ENCODE results near the gene AGAP3.

Gene AGAP3

DNA sequence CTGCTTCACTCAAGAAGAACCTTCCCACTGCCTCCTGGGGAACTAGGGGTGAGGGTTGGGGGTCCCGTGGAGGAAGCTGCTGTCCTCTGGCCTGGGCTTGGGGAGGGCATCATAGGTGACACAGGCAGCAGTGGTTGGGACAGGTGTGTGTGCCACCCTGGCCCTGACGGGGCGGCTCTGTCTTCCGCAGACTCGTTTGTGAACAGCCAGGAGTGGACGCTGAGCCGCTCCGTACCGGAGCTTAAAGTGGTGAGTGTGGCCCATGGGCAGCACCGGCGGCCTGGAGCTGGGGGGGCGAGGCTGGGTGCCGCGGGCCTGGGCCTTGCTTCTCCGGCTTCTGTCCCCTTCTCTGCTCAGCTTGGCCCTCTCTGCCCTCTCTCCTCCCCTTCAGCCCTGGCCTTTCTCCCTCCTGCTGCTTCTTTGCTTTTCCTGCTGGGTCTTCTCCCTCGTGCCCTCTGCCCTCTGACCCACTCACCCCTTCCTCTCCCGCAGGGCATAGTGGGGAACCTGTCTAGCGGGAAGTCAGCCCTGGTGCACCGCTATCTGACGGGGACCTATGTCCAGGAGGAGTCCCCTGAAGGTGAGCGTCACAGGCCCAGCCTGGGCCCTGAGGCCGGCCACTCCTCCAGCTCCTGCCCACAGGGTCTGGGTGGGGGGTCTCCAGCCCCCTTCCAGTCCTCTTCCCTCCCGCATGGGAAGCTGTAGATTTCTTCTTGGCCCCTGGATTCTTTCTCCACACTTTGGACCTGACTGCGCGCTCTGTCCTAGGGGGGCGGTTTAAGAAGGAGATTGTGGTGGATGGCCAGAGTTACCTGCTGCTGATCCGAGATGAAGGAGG lies 30.5 kb downstream of the AGAP3 start:
- H3K27ac ChIP-seq: no peak overlapping the region

DNA sequence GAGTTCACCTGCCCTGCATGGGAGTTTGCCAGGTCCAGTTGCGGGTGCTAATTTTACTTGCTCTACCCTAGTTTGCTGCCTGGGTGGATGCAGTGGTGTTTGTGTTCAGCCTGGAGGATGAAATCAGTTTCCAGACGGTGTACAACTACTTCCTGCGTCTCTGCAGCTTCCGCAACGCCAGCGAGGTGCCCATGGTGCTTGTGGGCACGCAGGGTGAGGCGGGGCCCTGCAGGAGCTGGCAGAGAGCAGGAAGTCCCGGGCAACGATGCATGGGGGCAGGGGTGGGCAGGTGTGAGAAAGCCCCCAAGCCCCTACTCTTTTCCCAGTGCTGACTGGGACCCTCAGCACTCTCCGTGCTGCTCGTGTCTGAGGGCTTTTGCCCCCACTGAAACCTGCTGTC lies 31.3 kb downstream of the AGAP3 start:
- TF ChIP-seq ZFX (IDR thresholded peaks at IDR 0.05): no peak
- TF ChIP-seq, protein P1, sequence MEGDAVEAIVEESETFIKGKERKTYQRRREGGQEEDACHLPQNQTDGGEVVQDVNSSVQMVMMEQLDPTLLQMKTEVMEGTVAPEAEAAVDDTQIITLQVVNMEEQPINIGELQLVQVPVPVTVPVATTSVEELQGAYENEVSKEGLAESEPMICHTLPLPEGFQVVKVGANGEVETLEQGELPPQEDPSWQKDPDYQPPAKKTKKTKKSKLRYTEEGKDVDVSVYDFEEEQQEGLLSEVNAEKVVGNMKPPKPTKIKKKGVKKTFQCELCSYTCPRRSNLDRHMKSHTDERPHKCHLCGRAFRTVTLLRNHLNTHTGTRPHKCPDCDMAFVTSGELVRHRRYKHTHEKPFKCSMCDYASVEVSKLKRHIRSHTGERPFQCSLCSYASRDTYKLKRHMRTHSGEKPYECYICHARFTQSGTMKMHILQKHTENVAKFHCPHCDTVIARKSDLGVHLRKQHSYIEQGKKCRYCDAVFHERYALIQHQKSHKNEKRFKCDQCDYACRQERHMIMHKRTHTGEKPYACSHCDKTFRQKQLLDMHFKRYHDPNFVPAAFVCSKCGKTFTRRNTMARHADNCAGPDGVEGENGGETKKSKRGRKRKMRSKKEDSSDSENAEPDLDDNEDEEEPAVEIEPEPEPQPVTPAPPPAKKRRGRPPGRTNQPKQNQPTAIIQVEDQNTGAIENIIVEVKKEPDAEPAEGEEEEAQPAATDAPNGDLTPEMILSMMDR (conservative IDR thresholded peaks at IDR 0.05): no peak
- H3K27ac ChIP-seq: no peak overlapping the region

More for the DNA sequence above, 30.5 kb downstream of the AGAP3 start:
- TF ChIP-seq, protein P1 (conservative IDR thresholded peaks at IDR 0.05): no peak
- TF ChIP-seq ZFX (IDR thresholded peaks at IDR 0.05): no peak

GRCh38 chr7:151118108-151119054 lies 32.1 kb downstream of the AGAP3 start:
- no peak overlapping the region for H3K27ac ChIP-seq
- TF ChIP-seq, protein P1 (conservative IDR thresholded peaks at IDR 0.05): no peak
- no peak for TF ChIP-seq ZFX (IDR thresholded peaks at IDR 0.05)

GRCh38 chr7:151119055-151119415 lies 32.8 kb downstream of the AGAP3 start:
- H3K27ac ChIP-seq: no peak overlapping the region

DNA sequence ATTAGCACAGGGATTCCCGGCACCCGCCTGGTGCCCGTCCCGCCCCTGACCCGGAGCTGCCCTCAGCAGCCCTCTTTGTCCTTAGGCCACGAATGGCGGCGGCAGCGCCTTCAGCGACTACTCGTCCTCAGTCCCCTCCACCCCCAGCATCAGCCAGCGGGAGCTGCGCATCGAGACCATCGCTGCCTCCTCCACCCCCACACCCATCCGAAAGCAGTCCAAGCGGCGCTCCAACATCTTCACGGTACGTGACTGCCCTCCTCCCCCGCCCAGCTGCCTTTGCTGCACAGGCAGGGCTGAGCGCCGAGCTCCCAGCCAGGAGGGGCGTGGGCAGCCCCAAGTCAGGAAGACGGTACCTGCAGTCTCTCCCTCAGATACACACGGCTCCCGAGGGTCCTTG lies 33.6 kb downstream of the AGAP3 start:
- no peak overlapping the region for H3K27ac ChIP-seq
- TF ChIP-seq, protein P1 (conservative IDR thresholded peaks at IDR 0.05): no peak

More at GRCh38 chr7:151119055-151119415, 32.8 kb downstream of the AGAP3 start:
- no peak for TF ChIP-seq ZFX (IDR thresholded peaks at IDR 0.05)
- TF ChIP-seq, protein P1 (conservative IDR thresholded peaks at IDR 0.05): no peak

DNA sequence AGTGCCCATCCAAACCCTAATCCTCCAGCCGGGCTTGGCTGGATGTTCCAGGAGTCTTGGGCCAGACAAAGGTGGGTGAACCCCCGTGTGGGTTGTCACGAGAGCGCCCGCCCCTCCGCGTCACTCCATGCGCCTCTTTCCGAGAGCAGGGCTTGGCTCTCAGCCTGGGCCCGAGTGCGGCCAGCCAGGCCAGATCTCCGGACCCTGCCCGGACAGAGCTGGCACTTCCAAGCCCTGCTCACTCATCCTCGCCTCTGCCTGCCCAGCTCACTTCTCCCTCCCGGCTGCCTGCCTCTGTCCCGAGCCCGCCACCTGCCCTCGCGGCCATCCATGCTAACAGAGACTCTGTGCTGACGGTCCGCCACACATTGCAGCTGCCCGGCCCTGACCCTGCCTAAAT lies 34.6 kb downstream of the AGAP3 start:
- TF ChIP-seq, protein P1 (conservative IDR thresholded peaks at IDR 0.05): no peak
- TF ChIP-seq ZFX (IDR thresholded peaks at IDR 0.05): no peak

More for the DNA sequence above, 34.6 kb downstream of the AGAP3 start:
- H3K27ac ChIP-seq: no peak overlapping the region

Measured in C4-2B (cell line).